ENCODE measurements around the gene RFX6.

The RFX6 gene

DNA sequence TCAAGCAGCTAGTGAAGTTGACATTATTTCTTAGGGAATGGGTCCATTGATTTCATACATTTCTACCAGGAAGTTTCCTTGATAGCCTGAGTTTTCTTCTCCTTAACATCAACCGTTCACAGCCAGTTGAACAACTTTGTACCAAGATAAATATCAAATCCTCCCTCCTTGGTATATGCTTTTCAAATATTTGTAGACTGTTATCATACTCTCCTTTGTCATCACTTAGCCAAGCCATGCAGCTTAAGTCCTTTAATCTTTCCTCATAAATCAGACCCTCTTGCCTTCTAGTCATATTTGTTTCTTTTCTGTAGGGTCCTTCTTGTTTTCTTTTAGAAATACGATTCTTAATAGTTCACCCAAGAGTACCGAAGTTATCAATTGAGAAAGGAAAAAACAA lies 25.6 kb downstream of the RFX6 start:
- no peak for DNase-seq

DNA sequence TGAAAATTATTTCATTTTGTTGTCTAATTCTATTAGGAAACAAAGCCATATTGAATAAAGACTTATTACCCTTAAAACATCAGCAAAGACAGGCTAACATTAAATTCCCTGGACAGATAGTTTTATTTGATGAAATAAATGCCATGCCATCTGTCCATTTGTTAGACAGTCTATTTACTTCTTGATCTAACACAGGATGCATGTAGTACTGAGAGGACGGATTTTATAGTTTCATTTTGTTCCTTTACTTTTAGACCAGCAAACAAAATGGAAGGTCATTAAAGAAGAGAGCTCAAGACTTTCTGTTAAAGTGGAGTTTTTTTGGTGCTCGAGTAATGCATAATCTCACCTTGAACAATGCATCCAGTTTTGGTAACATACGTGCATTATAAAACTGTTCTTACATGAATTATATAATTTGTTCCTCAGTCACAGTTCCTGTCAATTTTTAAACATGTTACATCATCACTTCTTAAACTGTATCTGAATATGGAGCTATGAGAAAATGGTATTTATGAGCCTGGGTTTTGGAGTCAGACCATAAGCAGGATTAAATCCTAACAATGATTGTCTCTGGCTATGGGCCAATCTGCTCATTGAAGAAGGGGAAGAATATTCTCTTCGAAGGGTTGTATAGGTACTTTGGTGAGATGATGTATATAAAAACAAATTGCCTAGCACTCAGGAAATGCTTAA lies 46.0 kb downstream of the RFX6 start:
- DNase-seq: no peak

DNA sequence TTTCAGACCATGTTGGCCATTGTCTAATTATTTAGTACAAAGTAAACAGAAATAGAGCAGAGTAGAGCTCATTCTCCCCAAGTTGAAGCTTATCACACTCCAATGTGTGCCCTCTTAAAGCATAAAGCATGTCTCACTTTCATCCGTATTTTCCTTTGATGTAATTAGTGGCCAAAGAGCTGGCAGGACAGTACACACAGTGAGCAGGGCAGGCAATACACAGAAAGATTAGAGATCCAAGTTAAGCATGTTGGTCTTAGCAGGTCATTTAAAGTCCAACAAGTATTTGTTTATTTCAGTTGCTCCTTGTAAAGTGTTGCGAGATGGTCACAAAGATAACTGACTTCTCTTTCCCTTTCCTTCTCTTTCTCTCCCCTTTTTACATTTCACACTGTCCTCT lies 47.2 kb downstream of the RFX6 start:
- DNase-seq: no peak

DNA sequence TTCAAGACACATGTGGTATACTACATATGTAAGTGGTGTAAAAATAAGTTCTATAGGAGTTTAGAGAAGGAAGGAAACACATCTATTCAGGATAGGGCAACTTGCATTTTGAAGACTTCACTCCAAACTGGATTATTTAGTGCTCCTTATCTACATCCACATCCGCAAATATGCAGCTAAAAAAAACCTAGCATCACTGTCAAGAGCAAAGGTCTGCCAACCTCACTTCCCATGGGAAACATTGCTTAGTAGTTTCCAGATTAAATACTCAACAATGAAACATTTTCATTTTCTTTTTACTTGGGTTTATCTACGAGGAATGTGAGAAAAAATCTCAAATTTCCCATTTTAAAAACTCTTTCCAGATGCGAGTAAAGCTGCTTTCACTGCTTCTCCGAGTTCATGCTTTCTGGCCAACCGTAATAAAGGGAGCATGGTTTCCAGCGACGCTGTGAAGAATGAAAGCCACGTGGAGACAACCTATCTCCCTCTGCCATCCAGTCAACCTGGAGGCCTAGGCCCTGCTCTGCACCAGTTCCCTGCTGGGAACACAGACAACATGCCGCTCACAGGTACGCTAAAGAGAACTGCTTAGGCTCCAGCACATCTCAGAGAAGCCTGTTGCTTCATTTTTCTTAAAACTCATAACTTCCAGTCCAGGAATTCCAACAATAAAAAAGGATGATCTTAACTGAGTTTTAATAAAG lies 48.2 kb downstream of the RFX6 start:
- DNase-seq: no peak

DNA sequence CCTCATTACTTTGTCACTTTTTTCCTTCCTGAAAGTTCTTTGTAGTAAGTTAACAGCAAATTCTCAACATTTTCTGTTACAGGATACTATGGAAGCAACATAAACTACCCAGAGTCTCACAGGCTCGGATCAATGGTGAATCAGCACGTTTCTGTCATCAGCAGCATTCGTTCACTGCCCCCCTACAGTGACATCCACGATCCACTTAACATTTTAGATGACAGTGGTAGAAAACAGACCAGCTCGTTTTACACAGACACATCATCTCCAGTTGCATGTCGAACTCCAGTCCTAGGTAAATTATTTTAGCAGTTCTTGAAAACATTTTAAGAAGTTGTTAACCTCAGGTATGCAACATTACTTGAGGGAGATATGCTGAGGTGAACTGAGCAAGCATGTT lies 51.6 kb downstream of the RFX6 start:
- no peak for DNase-seq

DNA sequence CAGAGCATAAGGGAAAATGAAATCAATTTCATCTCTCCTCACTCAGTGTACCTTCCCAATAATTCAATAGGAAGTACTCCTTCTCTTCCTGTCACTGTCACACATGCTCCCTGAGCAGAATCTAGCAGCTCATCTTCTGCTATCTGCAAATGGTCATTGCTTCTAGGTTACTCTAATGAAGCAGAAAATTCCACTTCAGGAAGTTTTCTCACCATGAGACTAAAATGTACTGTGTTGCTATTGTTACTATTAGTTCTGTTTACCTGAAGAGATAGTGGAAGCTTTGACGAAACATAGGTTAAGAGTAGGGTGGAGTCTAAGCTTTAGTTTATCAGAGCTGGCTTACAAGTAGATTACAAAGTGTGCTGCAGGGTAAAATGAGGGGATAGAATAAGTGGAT lies 52.8 kb downstream of the RFX6 start:
- no peak for DNase-seq

DNA sequence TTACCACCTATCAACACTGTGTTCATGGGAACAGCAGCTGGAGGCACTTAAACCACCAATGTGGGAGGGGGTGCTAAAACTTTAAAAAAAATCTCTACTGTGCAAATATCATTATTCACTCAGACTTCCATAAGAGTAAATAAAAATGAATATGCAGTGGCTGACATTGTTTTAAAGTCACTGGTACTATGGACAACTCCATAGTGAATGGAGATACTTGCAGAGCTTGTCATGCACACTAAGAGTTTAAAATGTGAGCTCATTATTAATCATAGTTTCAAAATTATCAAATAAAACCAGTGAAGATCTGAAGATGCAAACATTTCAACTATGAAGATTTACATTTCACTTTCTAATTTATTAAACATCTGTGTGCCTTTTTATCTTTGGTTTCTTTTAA lies 54.4 kb downstream of the RFX6 start:
- no peak for DNase-seq

DNA sequence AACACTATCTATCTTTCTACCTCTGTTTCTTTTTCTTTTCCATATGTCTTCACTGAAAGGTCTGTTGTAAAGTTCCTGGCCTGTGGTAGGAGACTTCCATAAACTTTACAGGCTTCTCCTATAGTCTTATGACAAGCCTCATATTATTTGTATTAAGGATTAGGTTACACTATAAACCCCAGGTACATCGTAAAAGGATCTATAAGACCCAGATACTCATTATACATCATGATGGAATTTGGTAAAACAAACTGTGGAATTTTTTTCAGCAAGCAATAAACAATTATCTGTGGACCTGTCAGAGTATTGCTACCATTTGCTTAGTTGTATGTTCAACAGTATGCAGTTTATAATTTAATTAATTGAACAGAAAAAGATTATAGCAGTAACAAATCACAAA lies 55.5 kb downstream of the RFX6 start:
- no peak for DNase-seq

DNA sequence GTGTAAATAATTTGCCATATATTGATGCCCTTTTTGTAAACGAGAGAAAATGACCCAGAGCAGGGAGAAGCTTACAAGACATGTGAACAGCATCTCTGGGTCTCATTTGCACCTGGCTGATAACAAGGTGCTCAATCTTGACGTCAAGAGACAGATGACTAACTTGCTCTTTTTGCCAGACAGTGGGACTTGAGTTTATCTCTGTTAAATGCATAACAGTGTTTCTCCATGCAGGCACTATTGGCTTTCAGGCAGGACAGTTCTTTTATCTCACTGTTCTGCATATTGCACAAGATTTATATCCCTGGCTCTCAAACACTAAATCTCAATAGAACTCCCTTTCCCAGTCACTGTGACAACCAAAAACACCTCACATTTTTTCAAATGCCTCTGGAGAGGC lies 56.4 kb downstream of the RFX6 start:
- no peak for DNase-seq

DNA sequence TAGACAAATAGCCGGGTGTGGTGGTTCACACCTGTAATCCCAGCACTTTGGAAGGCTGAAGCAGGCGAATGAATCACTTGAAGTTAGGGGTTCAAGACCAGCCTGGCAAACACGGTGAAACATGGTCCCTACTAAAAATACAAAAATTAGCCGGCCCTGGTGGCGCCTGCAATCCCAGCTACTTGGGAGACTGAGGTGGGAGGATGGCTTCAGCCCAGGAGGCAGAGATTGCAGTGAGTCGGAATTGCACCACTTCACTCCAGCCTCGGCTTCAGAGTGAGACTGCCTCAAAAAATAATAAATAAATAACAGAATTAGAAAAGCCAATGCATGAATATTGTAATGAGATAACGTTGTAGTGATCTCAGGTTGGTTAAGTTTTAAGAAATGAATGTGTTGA lies 61.3 kb downstream of the RFX6 start:
- no peak for DNase-seq

DNA sequence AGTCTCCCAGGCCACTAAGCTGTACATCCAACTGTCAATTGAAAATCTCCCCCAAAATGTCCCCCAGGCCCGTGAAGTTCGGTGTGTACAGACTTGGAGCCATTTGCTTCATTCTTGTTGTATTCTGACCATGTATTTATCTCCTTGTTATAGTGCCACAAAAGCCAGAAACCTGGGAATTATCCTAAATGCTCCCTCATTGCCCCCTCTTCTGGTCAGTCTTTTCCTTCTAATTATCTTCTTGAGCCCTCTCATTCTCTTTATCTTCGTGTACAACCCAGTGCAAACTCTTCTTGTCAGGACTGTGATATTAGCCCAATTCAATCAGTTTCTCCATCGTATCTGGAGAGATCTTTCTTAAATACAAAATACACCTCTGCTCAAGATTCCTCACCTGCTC lies 64.7 kb downstream of the RFX6 start:
- no peak for DNase-seq

DNA sequence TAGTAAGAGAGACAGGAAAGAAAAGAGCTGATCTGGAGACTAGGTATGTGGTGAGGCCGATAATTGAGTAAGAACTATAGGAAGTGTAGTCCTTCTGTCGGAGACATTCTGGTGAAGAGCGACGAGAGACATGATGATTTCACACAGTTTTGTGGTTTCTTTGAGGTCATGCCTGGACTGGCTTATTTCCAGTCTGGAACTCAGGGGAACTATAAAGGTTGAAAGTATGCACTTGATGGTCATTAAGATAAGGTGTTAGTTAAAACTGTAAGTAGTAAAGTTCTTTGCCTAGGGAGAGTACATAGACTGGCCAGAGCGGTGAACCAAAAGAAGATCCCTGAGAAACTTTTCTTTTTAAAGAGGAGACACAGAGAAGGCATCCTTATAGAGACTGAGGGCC lies 68.8 kb downstream of the RFX6 start:
- no peak for DNase-seq

DNA sequence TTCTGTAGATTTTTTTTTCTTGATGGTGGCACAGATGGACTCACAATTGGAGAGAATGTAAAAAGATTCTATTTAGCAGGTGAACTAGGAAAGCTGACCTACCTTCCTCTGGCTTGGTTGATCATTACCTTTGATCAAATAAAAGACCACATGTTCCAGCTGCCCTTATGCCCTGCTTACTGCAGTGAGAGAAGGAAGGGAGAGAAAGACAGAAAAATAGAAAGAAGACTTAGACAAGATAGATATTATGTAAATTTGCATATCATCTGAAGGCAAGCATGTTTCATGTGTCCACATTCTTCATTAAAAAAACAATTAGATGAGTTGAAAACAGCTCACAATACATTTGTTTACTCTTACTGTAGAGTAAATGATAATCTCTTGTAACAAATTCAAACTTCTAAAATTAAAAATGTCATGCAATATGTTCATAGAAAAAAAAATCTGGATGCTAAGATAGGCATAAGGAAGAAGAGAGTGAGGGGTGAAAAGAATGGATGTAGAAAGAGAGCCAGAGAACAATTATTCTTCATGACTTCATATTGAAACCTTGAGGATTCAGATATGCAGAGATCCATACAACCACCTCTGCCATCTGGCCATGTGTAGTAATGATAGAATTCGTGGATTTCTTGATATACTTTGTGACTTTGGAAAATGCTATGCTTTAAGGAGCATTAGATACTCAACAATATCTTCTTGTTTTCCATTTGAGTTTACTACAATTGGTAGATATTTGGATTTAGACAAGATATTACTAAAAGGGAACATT lies 71.7 kb downstream of the RFX6 start:
- DNase-seq: no peak

DNA sequence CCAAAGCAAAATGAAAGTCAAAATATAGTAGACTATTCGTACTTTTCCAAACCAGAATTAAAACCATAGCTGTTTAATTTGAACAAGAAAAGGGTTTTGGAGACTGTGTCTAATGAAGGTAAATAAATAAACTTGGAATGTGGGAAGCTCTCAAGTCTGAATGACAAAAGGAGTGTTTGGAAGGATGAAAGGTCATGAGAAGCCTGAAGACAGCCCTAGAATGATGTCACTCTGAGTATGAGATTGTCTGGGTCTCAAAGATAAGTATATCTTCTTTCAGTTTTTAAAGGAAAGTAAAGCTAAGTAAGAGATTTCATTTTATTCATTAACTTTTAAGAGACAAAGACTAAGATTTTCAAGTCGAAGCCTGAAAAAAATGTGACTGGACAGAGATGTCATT lies 72.9 kb downstream of the RFX6 start:
- DNase-seq: no peak

DNA sequence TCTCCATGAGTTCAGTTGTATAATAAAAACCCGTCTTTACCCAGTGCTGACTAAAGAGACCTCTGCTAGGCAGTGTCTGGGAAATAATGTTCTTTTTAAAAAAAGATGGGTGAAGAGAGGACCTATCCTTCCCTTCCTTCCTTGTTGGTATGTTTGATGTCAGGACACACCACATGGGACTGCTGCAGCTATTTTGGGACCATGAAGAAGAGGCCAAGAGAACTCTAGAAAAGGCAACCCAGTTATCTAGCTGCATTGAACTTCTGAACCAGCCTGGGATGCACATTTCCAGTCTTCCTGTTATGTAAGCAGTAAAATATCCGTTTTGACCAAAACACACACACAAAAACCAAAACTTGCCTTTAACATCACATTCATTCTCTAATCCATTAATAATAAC lies 77.3 kb downstream of the RFX6 start:
- DNase-seq: no peak

DNA sequence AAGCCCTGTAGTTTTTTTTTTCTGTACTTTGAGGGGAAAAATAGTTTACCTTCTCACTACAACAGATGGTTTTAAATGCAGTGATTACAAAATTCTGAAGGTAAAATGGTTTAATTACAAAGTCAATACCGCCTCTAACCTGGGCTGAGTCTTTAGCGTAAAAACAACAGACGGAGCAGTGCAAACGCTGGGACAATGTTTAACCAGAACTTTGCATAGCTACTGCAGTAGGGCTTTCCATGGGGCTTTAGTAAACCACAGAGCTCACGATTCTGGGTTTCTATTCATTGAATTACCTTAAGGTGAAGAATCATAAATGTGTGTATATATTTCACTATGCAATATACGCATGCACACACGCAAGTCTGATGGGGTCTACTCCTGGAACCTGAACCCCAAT lies 77.9 kb downstream of the RFX6 start:
- DNase-seq: no peak

DNA sequence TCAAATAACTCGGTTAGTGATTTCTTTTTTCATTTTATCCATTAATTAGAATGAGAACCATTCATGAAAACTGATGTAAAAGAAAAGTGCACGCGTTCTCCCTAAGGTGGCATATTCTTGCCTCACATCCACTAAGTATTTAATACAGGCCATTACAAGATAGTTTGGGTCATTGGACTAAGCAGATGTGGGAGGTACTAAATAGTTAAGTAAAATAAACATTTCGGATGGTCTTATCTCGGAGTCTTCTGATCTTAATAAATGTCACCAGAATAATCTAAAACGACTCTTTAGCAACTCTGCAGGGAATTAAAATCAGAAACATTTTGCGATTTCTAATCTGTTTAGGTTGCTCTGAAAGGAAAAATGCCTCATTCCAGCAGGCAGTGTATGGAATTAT lies 78.7 kb downstream of the RFX6 start:
- no peak for DNase-seq

DNA sequence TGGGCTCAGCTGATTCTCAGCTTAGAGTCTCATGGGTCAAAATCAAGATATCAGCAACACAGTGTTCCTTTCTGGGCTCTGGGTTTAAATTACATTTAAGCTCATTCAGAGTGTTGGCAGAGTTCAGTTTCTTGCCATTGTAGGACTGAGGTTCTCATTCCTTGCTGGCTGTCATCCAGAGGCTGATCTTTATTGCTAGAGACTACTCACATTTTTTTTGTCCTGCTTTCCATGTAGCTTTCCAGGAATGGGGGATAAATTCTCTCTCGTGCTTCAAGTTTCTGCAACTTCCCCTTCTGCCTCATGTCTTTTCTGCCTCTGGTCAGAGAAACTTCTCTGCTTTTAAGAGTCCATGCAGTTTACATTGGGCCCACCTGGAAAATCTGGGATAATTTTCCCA lies 86.9 kb downstream of the RFX6 start:
- DNase-seq: no peak

DNA sequence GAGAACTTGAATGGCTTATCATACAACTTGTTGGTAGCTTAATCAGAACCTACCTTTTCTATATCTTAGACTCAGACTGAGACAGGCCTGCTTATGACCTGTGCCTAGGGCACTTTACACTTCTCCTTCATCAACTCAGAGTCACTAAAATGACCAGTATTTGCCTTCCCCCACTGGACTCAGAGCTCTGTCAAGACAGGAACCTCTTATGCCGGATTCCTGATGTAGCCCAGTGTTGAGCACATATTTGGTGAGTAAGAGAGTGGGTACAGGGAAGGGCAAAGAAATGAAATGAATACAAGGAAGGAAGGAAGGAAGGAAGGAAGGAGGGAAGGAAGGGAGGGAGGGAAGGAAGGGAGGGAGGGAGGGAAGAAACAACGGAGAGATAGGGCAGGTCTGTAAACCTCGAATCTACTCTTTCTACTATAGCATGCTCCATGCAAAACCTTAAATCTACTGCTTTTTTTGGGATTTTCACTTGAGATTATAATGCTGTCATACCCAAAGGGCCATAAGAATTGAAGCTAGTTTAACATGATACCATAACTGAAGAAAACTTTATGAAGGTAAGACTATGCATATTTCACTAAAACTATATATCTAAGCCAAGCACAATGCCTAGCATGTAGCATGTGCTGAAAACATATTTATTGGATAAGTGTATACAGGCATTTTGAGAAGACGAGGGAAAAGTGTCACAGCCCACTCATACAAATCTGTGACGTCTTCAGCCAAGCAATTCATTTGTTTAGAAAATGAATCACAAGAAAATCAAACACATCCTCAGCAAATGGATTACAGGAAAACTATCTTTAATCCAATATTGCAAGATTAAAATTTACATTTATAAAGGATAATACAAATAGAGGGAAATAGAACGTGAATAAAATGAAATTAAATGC lies 89.9 kb downstream of the RFX6 start:
- no peak for DNase-seq

DNA sequence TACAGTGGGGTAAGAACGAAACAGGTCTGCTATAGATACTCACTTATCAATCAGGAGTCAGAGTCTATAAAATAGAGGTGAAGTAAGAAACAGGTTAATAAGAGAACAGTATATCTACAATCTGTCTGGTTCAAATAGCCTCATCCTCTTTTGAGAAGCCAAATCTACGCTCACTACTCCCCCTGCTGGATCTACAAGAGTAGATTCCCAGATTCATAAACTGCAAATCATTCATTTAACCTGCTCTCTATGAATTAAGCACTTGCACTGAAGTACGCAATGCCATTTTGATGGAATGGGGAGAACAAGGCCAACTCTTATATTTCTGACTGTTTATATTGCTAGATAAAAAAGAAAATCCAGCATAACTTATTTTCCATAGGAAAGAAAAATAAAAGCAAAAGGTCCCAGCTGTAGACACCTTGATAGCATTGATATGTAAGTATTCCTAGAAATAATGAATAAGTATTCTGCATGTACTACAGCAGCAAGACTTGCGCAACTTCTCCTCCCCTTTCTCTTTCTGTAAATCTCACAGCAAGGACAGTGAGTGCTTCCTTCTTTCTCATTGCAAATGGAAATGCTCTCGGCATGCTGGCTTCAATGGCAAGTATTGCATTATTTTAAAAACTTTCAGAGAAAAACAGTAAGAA lies 92.3 kb downstream of the RFX6 start:
- no peak for DNase-seq

DNA sequence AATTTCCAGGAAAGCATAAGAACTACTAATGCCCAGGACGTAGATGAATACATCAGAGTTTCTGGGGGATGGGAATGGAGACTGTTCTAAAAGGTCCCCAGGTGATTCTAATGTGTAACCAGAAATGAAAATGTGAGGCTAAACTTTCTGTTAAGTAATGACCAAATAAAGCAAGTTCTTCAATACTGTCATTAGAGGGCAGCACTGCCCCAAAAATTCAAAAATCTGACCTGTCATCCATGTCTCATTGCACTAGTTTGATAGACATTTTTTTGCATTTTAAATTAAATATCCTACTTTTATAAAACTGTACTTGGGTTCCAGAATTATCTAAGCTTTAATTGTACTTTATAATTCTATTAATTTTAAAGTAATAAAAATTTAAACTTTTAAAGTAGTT lies 94.9 kb downstream of the RFX6 start:
- no peak for DNase-seq

DNA sequence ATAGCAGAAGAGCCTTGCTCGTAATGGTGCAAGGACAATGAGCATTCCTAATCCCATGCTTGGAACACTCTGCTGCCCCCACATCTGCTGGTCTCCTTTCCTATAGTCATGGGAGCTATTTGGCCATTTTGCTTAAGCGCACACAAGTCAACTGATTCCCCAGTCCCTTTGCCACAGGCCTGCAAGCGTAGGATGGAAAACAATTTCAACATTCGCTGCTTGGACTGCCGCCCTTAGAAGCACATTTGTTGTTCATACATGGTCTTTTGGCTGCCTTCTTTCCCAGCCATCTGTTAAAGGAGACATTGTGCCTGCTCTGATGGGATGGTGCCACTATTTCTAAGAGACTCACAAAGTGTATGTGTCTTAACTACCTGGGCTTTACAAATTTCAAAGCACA lies 96.9 kb downstream of the RFX6 start:
- no peak for DNase-seq
